BJ (cell line): Measurements from ENCODE around the gene POC5. TPM values are rescaled to one million over a fixed set of nuclear protein-coding genes. Genes with fewer than 3 reads are reported as not detected.

Experiments used
- CTCF ChIA-PET: fragments of 350-600 bp; formaldehyde crosslinking; extraction: SDS; loops from one replicate; lab custom pipeline; 2021; ENCODE audit warnings: antibody characterized with exemption, inconsistent platforms; lab: Yijun Ruan, JAX
- POLR2A ChIA-PET: fragments of 300-600 bp; sonication (Branson Sonifier 250); formaldehyde crosslinking; extraction: SDS; loops from one replicate; lab custom pipeline; 2021; ENCODE audit warnings: antibody characterized with exemption; lab: Charles Lee
- DNase-seq: peaks from one replicate; pipeline ENCODE4 v3.0.0-alpha.2; 2011; ENCODE audit warnings: low read depth
- H3K27me3 ChIP-seq: 2 replicates; pipeline ENCODE4 v1.6.0; 2011; ENCODE audit warnings: low read length; ENCODE audit not compliant: control insufficient read depth, insufficient read depth
- H3K36me3 ChIP-seq: 2 replicates; pipeline ENCODE4 v1.5.1; 2011; ENCODE audit warnings: low read length; ENCODE audit not compliant: control insufficient read depth, insufficient read depth
- H3K4me3 ChIP-seq: 2 replicates; pipeline ENCODE4 v1.5.1; 2011; ENCODE audit warnings: low read depth, mild to moderate bottlenecking, control low read depth, low read length
- CTCF ChIP-seq: IDR thresholded peaks from 2 replicates; pipeline ENCODE4 v1.5.1; 2011; ENCODE audit warnings: low read depth, mild to moderate bottlenecking, control low read depth, inconsistent platforms, low read length, moderate library complexity; ENCODE audit not compliant: insufficient read depth
- polyA plus RNA-seq: library from polyadenylated mRNA; depleted of rRNA; stranded (reverse); fragments of >200 nt; gene quantifications from 2 replicates; pipeline ENCODE4 v1.2.3, GENCODE V29; 2011

Gene POC5
- polyA plus RNA-seq, 1 experiment = 8.4 TPM

- Histone ChIP-seq H3K27me3 (no peaks in the 10 kb centered on the region), H3K36me3 (no peaks in the 10 kb centered on the region), H3K4me3 (no peak overlapping the region)
- ChIA-PET CTCF (interaction anchor here (2.0 kb wide), 1 partner anchor 441 kb away, joined by 7 read pairs; the partner anchor contains the start of gene ANKRD31), POLR2A (no interaction called here)
- no peak for TF ChIP-seq CTCF
- DNase-seq = no peak
Measured at GRCh38 chr5:75677607-75678006, 39.6 kb downstream of the POC5 start.

- DNase-seq = no peak
- POLR2A ChIA-PET = no interaction called here
- CTCF ChIA-PET = interaction anchor here (0.6 kb wide), 1 partner anchor 872 kb away, joined by 3 read pairs; no protein-coding TSS in a partner anchor
- Histone ChIP-seq H3K4me3 (no peak overlapping the region), H3K27me3 (no peaks in the 10 kb centered on the region), H3K36me3 (no peaks in the 10 kb centered on the region)
- no peak for TF ChIP-seq CTCF
Measured at GRCh38 chr5:75675783-75676182, 41.5 kb downstream of the POC5 start.

- H3K36me3 ChIP-seq = no peaks in the 10 kb centered on the region
- DNase-seq = no peak
- H3K4me3 ChIP-seq = no peak overlapping the region
- TF ChIP-seq CTCF = no peak
- no peaks in the 10 kb centered on the region for H3K27me3 ChIP-seq
- ChIA-PET POLR2A (no interaction called here), CTCF (interaction anchor here (0.6 kb wide), 1 partner anchor 31 kb away, joined by 3 read pairs; no protein-coding TSS in a partner anchor)
Measured at GRCh38 chr5:75672616-75673015, 44.6 kb downstream of the POC5 start.

- H3K27me3 ChIP-seq = no peaks in the 10 kb centered on the region
- ChIA-PET POLR2A (no interaction called here), CTCF (no interaction called here)
- H3K4me3 ChIP-seq = no peak overlapping the region
- H3K36me3 ChIP-seq = no peaks in the 10 kb centered on the region
- no peak for TF ChIP-seq CTCF
- no peak for DNase-seq
Measured at GRCh38 chr5:75671506-75671905, 45.7 kb downstream of the POC5 start.

- POLR2A ChIA-PET = no interaction called here
- no peak for DNase-seq
Measured at GRCh38 chr5:75670577-75670976, 46.7 kb downstream of the POC5 start.

More at GRCh38 chr5:75670577-75670976, 46.7 kb downstream of the POC5 start:
- Histone ChIP-seq H3K27me3 (no peaks in the 10 kb centered on the region; the same call in 1 of the 2 replicates), H3K4me3 (no peak overlapping the region), H3K36me3 (no peaks in the 10 kb centered on the region)
- TF ChIP-seq CTCF = no peak
- CTCF ChIA-PET = no interaction called here
